ENCODE measurements around the gene CDC42BPA. TPM values are rescaled to one million over a fixed set of nuclear protein-coding genes. Genes with fewer than 3 reads are reported as not detected.

Gene CDC42BPA
- polyA plus RNA-seq, 1 donor from 2014 or later: 22.9 TPM

DNA sequence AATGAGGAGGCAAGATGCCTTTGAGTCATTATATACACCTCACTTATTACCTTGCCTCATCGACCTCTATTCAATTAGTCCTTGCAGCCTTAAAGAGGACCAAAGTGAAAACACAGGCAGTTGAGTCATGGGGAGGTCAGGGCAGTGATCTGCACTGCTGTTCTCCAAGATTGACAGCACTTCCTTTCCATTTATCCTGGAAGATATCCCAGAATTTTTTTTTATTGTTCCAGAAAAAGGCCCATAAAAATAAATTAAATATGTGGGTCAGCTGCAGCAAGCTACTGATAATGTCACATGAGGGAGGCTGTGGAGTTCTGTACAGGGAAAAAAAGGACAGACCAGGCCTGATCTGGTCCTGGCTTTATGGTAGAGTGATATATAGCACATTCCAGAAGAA is 33.2 kb upstream of the CDC42BPA start:
- no peak overlapping the region for H3K9ac ChIP-seq (ENCODE audit: low read length)
- H4K20me1 ChIP-seq (ENCODE audit: insufficient read depth): no peaks in the 10 kb centered on the region
- no peak overlapping the region for H3K4me3 ChIP-seq (ENCODE audit: low read length)
- H3K9me2 ChIP-seq (ENCODE audit: insufficient read depth, low read length): no peaks in the 10 kb centered on the region
- H3K36me3 ChIP-seq (ENCODE audit: insufficient read depth, low read length): no peaks in the 10 kb centered on the region
- H3K9me3 ChIP-seq (ENCODE audit: low read length): no peaks in the 10 kb centered on the region
- H3K27ac ChIP-seq (ENCODE audit: low read length): no peak overlapping the region
- no peaks in the 10 kb centered on the region for H3K79me2 ChIP-seq (replicated peaks; ENCODE audit: insufficient read depth, low read length)
- H2AFZ ChIP-seq (ENCODE audit: low read depth, low read length): no peak overlapping the region
- no peaks in the 10 kb centered on the region for H3K27me3 ChIP-seq (ENCODE audit: insufficient read depth, low read depth, low read length)
- TF ChIP-seq RAD21 (conservative IDR thresholded peaks at IDR 0.05) (no peak), POLR2AphosphoS5 (IDR thresholded peaks at IDR 0.05) (no peak), EP300 (conservative IDR thresholded peaks at IDR 0.05; ENCODE audit: poor library complexity, severe bottlenecking) (no peak), MXI1 (conservative IDR thresholded peaks at IDR 0.05; ENCODE audit: poor library complexity, severe bottlenecking) (no peak), TAF1 (IDR thresholded peaks at IDR 0.05; ENCODE audit: low read depth) (no peak), EZH2 (IDR thresholded peaks at IDR 0.05; ENCODE audit: borderline replicate concordance, insufficient read depth, low read length, poor library complexity, severe bottlenecking) (no peak), SMC3 (conservative IDR thresholded peaks at IDR 0.05; ENCODE audit: poor library complexity) (no peak)
- TF ChIP-seq, protein P1, sequence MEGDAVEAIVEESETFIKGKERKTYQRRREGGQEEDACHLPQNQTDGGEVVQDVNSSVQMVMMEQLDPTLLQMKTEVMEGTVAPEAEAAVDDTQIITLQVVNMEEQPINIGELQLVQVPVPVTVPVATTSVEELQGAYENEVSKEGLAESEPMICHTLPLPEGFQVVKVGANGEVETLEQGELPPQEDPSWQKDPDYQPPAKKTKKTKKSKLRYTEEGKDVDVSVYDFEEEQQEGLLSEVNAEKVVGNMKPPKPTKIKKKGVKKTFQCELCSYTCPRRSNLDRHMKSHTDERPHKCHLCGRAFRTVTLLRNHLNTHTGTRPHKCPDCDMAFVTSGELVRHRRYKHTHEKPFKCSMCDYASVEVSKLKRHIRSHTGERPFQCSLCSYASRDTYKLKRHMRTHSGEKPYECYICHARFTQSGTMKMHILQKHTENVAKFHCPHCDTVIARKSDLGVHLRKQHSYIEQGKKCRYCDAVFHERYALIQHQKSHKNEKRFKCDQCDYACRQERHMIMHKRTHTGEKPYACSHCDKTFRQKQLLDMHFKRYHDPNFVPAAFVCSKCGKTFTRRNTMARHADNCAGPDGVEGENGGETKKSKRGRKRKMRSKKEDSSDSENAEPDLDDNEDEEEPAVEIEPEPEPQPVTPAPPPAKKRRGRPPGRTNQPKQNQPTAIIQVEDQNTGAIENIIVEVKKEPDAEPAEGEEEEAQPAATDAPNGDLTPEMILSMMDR (IDR thresholded peaks at IDR 0.05; ENCODE audit: poor library complexity, severe bottlenecking): no peak
- TF ChIP-seq, protein P2, sequence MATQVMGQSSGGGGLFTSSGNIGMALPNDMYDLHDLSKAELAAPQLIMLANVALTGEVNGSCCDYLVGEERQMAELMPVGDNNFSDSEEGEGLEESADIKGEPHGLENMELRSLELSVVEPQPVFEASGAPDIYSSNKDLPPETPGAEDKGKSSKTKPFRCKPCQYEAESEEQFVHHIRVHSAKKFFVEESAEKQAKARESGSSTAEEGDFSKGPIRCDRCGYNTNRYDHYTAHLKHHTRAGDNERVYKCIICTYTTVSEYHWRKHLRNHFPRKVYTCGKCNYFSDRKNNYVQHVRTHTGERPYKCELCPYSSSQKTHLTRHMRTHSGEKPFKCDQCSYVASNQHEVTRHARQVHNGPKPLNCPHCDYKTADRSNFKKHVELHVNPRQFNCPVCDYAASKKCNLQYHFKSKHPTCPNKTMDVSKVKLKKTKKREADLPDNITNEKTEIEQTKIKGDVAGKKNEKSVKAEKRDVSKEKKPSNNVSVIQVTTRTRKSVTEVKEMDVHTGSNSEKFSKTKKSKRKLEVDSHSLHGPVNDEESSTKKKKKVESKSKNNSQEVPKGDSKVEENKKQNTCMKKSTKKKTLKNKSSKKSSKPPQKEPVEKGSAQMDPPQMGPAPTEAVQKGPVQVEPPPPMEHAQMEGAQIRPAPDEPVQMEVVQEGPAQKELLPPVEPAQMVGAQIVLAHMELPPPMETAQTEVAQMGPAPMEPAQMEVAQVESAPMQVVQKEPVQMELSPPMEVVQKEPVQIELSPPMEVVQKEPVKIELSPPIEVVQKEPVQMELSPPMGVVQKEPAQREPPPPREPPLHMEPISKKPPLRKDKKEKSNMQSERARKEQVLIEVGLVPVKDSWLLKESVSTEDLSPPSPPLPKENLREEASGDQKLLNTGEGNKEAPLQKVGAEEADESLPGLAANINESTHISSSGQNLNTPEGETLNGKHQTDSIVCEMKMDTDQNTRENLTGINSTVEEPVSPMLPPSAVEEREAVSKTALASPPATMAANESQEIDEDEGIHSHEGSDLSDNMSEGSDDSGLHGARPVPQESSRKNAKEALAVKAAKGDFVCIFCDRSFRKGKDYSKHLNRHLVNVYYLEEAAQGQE (IDR thresholded peaks at IDR 0.05; ENCODE audit: borderline replicate concordance): no peak
- no peaks in the 10 kb centered on the region for H3F3A ChIP-seq (ENCODE audit: insufficient read depth, low read length, poor library complexity, severe bottlenecking)
- no peak overlapping the region for H3K4me2 ChIP-seq (ENCODE audit: low read length)

DNA sequence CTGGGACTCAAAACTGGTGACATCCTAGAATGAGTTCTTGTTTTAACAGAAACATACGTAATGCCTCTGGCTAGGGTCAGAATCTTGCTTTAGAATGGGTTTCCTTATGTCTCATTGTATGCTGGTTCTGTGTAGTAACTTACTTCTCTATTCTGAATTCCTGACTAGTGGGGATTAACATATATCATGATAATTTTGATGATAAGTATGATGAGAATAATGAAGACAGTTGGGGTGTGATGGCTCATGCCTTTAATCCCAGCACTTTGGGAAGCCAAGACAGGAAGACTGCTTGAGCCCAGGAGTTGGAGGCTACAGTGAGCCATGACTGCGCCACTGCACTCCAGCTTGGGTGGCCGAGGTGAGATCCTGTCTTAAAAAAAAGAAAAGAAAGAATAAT is 31.7 kb upstream of the CDC42BPA start:
- Histone ChIP-seq H3K27ac (ENCODE audit: low read length) (no peak overlapping the region), H3K27me3 (ENCODE audit: insufficient read depth, low read depth, low read length) (no peaks in the 10 kb centered on the region), H3K9me3 (ENCODE audit: low read length) (no peaks in the 10 kb centered on the region), H3F3A (ENCODE audit: insufficient read depth, low read length, poor library complexity, severe bottlenecking) (no peaks in the 10 kb centered on the region), H3K79me2 (replicated peaks; ENCODE audit: insufficient read depth, low read length) (no peaks in the 10 kb centered on the region), H2AFZ (ENCODE audit: low read depth, low read length) (no peak overlapping the region), H3K9ac (ENCODE audit: low read length) (no peak overlapping the region), H3K4me2 (ENCODE audit: low read length) (no peak overlapping the region), H3K9me2 (ENCODE audit: insufficient read depth, low read length) (no peaks in the 10 kb centered on the region), H3K36me3 (ENCODE audit: insufficient read depth, low read length) (no peaks in the 10 kb centered on the region), H4K20me1 (ENCODE audit: insufficient read depth) (no peaks in the 10 kb centered on the region), H3K4me3 (ENCODE audit: low read length) (no peak overlapping the region)
- TF ChIP-seq SMC3 (conservative IDR thresholded peaks at IDR 0.05; ENCODE audit: poor library complexity): no peak
- TF ChIP-seq, protein P2 (IDR thresholded peaks at IDR 0.05; ENCODE audit: borderline replicate concordance): no peak
- no peak for TF ChIP-seq MXI1 (conservative IDR thresholded peaks at IDR 0.05; ENCODE audit: poor library complexity, severe bottlenecking)
- TF ChIP-seq EP300 (conservative IDR thresholded peaks at IDR 0.05; ENCODE audit: poor library complexity, severe bottlenecking): no peak
- TF ChIP-seq EZH2 (IDR thresholded peaks at IDR 0.05; ENCODE audit: borderline replicate concordance, insufficient read depth, low read length, poor library complexity, severe bottlenecking): no peak
- TF ChIP-seq, protein P1 (IDR thresholded peaks at IDR 0.05; ENCODE audit: poor library complexity, severe bottlenecking): no peak
